Fibroblast of skin of right biceps (primary cell): ENCODE results near the gene PARD3.
A peak's percentile ranks its signal among the peaks of the same experiment; 100 is the strongest.

ENCODE experiments used
- DNase-seq: peaks from one replicate; pipeline ENCODE4 v3.0.0-alpha.2; 2013

PARD3 gene

DNA sequence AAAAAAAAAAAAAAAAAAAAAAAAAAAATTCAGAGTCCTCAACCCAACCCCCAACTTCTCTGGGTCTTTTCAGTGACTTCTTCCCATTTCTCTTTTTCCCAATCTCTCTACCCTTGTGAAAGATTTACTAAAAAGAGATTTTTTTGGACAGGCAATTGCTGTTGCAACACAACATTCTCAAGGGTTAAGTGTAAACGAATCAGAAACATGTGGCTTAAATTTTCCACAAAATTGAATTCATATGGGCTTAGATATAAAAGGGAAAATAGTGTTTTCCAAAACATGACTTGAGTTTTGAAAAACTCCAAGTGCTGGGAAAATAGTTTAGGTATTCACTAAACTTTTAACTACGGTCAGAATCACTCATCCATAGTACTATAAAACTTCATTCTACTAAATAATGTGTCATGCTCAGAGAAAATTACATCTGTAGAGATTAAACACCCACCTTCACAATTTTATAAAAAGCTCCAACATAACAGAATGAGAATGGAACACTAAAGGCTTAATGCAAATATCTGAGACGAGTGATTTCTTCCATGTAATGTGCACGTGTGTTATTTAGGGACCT lies 643.1 kb downstream of the PARD3 start:
- DNase-seq = peak; percentile 94

DNA sequence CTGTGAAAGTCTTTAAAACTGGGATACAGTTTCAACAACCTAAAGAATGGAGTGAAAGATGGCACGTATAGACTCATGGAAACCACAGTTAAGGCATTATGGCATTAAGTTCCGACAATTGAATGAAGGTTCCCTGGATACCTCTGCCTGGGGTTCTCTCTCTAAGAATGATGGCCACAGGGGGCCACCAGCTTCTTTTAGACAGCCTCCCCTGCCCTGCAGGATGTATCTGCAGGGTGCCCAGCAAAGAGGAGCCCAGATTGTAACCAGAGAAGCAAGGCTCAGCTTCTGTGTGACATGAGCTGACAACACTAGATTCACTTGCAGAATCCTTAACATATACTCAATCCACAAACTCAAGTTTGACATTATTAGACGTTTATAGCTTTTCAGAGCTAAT lies 645.4 kb downstream of the PARD3 start:
- DNase-seq = no peak

DNA sequence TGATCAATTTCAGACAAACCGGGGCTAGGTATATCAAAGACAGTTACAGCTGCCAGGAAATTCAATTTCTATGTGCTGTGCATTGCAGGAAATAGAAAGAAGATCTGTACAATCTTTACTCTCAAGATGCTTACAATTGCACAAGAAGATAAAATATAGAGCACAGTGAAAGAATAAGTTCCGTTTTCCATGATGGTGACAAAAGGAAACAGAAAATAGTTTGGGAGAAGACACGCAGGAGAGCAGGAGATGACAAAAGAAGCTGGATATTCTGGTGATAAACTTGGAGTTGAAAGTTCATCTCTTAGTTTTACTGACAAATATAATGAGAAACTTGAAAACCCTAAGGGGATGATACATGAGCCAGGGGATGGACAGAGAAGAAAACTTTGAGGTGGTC lies 646.0 kb downstream of the PARD3 start:
- no peak for DNase-seq

DNA sequence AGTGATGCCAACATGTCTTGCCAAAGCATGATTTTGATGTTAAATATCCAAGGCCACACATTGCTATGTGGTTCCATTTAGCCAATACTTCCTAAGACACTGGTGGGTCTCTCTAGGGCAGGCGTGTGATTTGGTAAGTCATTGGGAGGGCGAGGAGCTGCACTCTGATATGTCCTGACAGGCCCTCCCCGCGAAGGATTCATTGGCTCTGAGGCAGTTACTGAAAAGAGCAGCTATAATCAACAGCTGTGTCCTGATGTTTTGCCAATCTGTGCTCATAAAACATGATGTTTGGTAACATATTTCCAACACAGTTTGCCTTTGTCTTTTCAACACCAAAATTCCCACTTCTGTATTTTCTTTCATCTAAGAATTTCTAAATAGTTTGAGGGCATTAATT lies 646.7 kb downstream of the PARD3 start:
- DNase-seq = no peak

DNA sequence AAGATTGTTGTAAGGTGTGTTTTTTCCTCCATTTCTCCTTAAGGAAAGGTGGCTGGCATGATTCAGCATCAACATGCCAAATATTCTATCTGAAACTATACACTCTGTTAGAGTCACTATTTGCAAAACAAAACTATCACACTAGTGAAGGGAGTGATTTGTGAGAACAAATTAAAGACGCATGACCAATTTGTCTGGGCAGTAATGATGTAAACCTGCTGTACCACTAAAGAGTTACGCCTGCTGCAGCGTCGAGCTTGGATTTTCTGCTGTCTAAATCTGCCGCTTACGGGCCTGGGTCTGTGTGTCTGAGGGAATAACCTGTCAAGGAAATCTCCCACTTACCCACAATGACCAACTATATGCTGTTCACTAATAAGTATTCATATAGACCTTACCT lies 648.3 kb downstream of the PARD3 start:
- DNase-seq = no peak

DNA sequence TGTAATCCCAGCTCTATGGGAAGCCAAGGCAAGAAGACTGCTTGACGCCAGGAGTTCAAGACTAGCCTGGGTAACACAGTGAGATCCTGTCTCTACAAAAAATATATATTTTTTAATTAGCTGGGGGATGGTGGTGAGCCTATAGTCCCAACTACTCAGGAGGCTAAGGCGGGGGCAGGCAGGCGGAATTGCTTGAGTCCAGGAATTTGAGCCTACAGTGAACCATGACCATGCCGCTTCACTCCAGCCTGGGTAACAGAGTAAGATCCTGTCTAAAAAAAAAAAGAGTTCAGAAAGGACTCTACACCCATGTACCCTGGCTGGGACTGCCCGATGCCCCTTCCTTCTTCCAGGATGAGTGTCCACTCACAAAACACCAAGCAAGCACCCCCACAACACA lies 648.7 kb downstream of the PARD3 start:
- DNase-seq = no peak

DNA sequence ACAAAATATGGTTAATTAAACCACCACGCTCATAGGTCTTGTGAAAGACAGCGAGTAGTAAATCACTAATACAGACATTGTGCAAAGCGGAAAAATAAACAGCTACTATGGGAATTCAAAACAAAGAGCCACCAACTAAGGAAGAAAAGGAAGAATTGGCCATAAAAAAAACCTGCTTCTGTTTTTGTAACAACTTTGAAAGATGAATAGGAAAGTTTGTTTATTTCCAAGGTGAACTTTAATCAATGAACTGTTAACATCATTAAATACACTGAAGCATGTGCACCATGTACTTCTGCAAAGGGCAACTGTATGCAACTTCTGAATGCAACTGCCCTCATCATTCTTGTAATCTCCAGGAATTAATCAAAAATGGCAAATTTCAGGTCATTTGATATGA lies 651.1 kb downstream of the PARD3 start:
- DNase-seq = no peak

DNA sequence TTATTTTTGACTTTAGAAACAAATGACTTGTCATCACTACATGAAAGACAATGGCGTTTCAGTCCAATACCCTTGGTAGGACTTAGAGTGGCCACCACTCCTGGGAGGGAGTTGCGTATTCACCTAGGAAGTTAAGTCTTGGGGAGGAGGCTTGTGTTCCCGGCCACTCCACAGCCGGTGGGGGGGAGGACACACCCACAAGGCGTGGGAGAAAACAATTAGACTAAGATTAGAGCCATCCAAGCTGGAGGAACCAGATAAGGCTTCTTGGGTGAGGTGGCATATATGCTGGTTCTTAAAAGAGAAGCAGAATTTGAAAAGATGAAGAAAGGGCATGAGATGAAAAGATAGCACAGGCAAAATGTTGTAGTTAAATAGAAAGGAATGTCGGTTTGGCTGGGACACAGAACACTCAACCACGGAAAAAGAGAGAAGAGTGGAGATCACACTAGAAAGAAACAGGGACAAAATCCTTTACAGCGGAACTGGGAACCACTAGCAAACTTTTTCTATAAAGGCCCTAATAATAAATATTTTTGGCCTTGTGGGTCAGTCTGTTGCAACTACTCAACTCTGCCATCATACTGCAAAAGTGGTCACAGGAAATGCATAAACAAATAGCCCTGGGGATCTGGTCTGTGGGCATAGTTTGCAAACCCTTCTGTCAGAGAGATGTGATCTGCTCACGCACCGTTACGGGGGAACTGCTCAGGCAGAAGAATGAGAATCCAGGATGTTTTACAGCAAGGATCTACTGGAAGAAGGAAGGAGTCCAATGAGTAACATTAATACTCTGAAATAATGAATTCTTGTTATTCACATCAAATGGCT lies 651.8 kb downstream of the PARD3 start:
- DNase-seq = peak; percentile 46

DNA sequence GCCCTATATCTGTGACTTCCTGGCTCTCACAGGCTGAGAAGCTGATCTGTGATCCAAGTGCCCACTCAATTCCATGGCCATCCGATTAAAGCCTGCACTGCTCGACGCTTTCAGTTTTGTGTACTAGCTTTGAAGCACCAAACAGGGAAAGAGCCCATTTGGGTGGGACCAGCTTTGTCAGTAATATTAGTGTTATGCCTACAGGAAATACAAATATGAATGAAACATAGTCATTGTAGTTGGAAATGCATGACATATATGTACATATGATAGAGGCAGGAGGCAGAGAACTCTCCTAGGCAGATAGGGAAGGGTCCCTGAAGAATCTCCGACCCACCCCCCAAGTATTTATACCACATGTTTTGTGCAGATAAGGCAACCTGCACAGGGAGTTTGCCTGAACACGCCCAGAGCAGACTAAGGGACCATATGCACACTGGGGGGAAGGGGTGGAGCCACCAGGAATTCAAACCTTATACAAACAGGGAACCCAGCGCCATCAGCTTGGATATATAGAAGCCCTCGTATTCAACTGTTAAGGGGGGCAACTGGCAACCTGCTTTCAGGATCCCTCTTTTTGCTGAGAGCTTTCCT lies 653.2 kb downstream of the PARD3 start:
- no peak for DNase-seq

DNA sequence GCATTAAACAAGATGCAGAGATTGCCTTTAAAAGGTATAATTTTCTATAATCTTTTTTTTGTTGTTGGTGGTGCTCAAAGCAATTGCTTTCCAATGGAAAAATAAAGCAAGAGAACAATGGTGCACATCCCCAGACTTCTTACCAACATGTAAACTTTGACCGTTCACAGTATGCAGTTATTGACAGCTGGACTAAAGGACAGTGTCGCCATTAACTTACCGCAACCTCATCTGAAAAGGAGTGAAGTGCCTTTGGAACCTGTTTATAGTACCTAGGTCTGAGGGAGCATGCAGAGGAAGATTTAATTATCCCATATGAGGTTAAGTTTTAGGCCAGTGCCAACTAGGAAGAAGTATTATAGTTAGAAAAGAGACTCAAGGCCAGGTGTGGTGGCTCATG lies 654.5 kb downstream of the PARD3 start:
- DNase-seq = no peak

DNA sequence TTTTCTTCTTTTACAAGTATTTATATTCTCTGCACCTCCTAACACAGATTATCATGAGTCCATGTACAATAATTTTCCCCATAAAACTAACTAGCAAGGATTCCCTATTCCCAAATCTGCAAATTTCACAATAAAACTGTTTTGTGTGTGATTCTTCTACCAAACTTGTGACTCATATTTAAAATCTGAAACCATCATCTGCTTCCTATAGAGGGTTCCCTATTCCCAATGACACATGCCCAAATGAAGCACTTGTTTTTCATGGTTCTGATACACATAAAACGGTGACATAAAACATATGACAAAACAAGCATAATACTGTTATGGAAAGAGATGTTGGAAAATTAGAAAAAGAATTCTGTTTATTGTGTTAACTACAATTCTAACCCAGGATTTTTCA lies 657.6 kb downstream of the PARD3 start:
- DNase-seq = peak; percentile 50

DNA sequence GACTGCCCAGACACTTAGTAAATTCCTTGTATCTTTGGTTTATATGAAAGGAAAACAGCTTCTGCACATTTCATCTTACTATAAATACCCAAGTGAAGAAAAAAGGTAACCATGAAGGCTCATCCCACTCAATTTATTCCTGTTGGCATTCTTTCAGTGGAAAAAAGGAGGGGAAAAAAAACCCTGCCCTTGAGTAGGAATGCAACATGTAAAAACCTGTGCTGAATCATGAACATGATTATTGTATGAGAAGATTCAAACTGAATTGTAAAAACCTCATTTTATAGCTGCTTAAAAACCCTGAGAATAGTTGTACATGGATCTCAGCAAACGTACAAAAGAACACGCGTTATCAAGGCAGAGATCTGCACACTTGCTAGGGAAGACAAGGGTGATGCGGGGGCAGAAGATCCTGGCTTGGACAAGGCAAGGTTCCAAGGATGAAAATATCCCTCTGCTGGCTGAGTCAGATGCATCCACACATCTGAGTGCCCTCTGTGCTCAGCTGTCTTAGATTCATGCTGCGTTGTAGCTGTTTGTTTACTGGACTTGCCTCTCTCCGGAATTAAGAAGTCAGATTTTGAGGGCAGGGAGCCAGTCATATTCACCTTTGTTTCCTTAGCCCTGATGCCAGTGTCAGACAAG lies 658.2 kb downstream of the PARD3 start:
- peak; percentile 58 for DNase-seq

DNA sequence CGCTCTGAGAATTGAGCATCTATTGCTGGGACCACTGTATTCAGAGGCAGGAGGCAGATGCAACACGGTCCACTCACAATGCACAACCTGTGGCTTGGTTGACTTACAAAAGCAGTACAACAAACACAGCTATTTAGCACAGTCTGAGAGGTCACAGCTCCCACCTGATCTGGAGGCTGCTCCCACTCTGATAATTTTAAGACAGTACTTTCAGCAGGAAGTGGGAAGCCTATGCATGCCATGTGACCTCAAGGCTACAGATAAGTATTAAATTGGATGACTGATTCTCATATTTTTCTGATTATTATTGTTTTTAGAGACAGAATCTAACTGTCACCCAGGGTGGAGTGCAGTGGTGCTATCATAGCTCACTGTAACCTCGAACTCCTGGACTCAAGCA lies 659.3 kb downstream of the PARD3 start:
- peak; percentile 34 for DNase-seq

DNA sequence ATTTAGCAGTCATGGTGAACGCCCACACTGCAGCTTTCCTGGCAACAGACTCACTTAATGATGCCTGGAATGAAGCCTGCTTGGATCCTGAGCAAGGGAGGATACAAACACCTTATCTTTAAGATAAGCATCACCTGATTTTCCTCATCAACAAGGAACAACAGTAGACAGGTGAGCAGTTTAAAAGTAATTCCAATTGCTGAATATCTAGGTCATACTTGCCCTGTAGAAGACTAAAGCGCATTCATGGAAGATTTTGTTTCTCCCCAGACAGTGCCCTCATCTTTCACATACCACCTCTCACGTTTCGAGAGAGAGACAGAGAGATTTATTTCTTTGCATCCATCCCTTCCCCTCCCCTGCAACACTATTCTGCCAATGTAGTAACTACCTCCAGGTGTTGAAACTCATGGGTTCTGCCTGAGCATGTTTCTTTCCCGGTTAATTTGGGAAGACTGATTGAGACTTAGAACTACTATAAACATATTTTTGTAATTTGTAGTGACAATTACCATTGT lies 660.7 kb downstream of the PARD3 start:
- no peak for DNase-seq

DNA sequence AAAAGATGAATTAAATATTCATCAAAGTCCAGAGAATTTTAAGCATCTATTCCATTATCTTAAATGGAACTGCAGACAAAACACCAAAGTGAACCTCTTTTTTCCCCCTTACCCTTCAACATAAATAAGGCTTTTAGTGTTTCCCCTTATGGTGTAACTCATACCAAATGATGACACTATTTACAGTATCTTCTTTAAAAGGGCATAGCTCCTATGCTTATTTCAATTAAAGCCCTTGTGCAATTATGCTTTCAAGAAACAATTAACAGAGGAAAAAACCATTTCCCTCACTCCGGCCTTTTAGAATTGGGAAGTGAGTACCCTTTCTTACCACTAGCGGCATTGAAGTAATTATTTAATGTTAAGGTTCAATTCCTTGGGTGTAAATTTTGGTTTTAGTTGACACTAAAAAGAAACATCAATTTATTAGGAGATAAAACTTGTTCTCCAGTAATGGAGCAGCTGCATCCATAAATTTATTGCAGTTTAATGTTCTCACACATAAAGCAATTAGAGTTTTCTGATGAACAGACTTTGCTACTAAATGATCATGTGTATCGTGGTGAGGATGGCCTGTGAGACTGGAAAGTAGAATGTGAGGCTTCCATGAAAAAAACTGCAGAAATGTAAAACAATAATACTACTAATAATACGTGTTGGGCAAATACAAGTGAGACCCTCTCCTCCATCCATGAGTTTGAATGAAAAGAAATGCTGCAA lies 661.3 kb downstream of the PARD3 start:
- DNase-seq = no peak

DNA sequence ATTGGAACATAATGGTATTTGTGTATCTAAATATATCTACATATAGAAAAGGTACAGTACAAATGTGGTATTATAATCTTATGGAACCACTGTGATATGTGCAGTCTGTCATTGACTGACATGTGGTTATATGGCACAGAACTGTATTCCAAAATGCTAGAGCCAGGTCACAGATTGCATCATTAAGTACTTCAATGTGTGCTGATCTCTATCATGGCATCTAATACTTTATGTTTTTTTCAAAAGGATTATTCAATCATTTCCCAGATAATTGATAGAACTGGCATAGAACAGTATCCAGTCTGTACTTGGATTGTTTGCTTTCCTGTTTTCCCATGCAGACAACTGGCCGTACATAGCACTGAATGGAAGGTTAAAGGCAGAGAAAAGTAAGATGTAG lies 662.7 kb downstream of the PARD3 start:
- no peak for DNase-seq

DNA sequence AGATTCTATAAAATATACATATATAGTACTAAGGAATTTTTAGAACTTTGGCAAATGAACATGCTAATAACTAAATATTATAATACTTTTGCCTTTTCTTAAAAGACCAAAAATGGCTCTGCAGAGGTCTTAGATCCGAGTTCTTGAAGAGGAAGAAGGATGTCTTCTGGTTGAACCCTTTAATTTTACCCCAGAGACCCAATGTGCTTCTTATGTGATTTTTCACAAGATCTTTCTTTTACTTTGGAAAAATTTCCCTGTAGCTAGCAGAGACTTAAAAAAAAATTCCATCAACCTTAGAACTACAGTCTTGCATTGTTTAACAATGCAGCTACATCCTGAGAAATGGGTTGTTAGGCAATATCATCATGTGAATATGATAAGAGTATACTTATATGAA lies 663.2 kb downstream of the PARD3 start:
- DNase-seq = no peak

DNA sequence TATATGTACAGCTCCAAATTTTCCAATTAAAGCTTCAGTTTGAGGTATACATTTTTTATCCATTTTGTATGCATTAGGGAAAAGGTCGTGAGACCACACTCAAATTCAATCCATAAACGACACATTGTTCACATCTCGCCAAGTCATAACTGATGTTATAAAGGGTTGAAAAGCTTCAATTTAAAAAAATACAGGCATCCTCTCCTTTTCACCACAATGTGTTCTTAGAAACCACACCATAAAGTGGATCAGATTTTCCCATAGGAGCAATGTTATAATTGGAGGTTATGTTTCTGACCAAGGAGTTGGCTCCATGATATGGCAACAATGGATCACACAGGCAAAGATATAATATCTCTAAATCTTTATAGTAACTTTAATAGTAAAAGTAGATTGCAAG lies 663.6 kb downstream of the PARD3 start:
- no peak for DNase-seq

DNA sequence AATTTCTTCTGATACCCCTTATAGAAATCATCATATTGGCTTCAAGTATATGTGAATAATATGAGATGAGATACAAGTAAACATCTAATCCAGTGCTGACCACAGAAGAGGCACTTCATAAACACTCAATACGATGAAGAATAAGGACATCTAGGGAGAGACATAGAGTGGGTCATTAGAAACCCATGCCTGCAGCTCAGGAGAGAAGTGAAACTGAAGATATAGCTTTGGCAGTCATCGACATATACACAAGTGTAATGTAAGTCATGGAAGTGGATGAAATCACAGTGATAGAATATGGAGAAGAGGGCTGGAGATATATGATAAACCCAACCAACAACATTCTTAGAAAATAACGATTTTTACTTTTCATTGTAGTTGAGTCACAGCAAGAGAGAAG lies 665.0 kb downstream of the PARD3 start:
- DNase-seq = no peak

DNA sequence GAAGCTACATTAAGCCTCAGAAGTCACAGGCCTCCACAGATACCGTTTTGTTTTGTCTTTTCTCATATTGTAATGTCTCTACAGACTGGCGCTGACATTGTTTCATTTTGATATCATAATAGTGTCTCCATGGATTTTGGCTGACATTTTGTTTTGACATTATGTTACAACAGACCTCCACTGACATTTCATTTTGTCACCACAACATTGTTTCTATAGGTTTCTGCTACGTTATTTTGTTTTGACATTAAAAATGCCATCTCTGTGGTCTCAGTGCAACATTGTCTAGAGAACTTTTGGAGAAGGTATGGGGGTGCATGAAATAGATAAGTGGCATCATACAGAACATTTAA lies 666.8 kb downstream of the PARD3 start:
- DNase-seq = no peak

DNA sequence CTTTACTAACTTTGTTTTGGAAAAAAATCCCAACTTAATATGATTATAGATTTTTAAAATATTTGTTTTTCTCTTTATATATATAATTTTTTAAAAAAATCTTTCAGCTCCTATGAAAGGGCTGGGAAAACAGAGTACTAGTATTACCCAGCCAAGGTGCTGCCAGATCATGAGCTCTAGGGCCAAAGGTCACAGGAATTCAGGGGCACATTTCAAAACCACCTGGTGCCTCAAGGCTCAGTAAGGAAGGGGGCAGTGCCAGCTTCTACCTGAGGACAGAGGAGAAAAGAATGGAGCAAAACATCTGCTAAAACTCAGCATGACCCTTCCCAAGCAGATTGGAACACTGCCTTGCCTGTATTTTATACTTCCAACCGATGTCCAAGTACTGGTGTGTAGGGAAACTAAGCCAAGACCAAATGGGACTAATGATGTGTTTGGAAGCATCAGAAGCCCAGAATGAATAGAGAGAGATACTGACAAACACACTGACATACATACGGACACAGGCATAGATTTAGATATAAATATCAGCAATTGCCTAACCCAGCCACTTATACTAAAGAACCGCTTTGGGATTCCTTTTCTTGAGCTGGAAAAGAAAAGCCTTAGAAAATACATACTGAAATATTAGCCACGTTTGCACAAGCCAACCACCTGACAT lies 667.3 kb downstream of the PARD3 start:
- DNase-seq = no peak

DNA sequence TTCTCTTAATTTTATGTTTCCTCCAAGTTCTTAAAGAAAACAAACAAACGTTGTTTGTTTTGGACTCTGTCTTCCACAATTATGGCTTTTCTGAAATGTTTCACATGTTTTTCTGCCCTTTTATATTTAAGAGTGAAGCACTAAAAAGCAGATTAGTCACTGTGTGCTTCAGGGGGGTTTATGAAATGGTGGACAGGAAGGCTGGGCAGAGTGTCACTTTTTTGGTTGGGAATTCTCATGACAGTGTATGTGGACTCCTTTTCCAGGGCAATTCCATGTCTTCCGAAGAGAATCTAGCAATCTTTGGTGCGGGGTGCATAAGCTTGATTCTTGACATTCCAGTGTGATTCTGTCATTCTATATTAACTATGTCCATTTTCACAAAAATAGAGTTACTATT lies 669.4 kb downstream of the PARD3 start:
- peak; percentile 84 for DNase-seq

DNA sequence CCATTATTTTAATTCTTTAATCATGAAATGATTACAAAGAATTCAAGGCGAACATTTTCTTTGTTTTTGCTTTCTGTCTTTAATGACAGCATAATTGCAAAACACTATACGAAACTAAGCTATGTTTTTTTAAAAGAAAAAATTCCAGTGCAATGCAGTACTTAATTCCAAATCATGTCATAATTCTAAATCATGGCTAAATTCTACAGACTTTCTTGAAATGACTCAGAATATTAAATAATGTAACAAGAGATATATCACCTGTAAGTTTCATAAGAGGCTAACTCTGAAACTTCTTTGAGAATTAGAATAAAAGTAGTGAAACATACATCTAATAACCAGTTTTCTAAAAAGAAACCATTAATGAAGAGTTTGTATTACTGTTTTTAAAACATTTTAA lies 671.6 kb downstream of the PARD3 start:
- DNase-seq = no peak
